GM12864 (cell line): ENCODE data around the gene PPP3CA.
A peak's percentile ranks its signal among the peaks of the same experiment; 100 is the strongest.
"Not testable (repeated sequence)": the region's sequence is repeated elsewhere in the genome, so short reads cannot be mapped to it uniquely, and the experiment has no call there.

ENCODE experiments used
- DNase-seq: peaks from one replicate; pipeline ENCODE4 v3.0.0-alpha.2; 2011; ENCODE audit warnings: low read depth
- H3K4me3 ChIP-seq: 2 replicates; pipeline ENCODE4 v1.5.1; 2011; ENCODE audit warnings: mild to moderate bottlenecking, low read depth, low read length, control low read depth
- CTCF ChIP-seq: IDR thresholded peaks from 2 replicates; pipeline ENCODE4 v1.5.1; 2011; ENCODE audit warnings: low read depth, mild to moderate bottlenecking, moderate library complexity, low read length, control low read depth, inconsistent platforms; ENCODE audit errors: missing control alignments

Gene PPP3CA

GRCh38 chr4:101005659-101006058, 341.7 kb downstream of the PPP3CA start:
- TF ChIP-seq CTCF: no peak
- H3K4me3 ChIP-seq: no peak overlapping the region
- peak; percentile 16 for DNase-seq

GRCh38 chr4:101000496-101000895, 346.8 kb downstream of the PPP3CA start:
- H3K4me3 ChIP-seq: no peak overlapping the region
- DNase-seq: no peak
- no peak for TF ChIP-seq CTCF

- no peak overlapping the region for H3K4me3 ChIP-seq
- no peak for TF ChIP-seq CTCF
- DNase-seq: no peak
Observed at GRCh38 chr4:100995671-100996070, 351.7 kb downstream of the PPP3CA start.

GRCh38 chr4:100995002-100995401, 352.3 kb downstream of the PPP3CA start:
- not testable (repeated sequence) for H3K4me3 ChIP-seq, DNase-seq

GRCh38 chr4:100991332-100992069, 355.8 kb downstream of the PPP3CA start:
- DNase-seq, H3K4me3 ChIP-seq: not testable (repeated sequence)

GRCh38 chr4:100989401-100989800, 357.9 kb downstream of the PPP3CA start:
- TF ChIP-seq CTCF: no peak

GRCh38 chr4:100988876-100989275, 358.4 kb downstream of the PPP3CA start:
- no peak for DNase-seq
- TF ChIP-seq CTCF: no peak
- no peak overlapping the region for H3K4me3 ChIP-seq

More at GRCh38 chr4:100989401-100989800, 357.9 kb downstream of the PPP3CA start:
- DNase-seq: no peak
- H3K4me3 ChIP-seq: no peak overlapping the region

- H3K4me3 ChIP-seq: no peak overlapping the region
- DNase-seq: no peak
- TF ChIP-seq CTCF: no peak
Observed at GRCh38 chr4:100986360-100986868, 360.9 kb downstream of the PPP3CA start.
